ENCODE results near the gene NDE1.

DNA sequence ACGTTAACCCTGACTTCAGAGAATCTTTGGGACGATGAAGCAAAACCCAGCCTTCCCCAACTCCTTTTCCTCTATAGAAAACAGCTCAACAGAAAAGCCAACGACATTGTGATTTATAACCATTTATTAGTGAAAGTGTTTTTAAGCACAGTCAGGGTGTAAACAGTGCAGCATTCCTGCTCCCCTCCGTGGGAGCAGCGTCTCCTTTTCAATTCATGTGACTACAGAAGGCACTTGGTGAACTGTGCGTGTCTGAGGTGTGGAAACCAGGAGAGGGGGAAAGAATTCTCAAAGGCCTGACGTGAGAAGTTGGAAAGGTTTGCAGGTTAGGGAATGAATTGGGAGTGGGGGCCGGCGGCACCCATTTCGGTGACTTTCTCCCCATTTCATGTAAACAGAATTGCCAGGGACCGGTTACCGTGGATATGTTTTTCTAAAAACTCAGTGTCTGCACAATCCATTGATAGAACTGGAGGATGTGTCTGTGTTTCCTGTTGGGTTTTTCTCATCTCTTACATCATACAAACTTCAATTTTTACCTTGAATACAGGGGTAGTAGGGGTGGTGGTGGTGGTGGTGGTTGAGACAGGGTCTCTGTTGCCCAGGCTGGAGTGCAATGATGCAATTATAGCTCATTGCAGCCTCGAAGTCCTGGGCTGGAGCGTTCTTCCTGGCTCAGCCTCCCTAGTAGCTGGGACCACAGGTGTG, 53.1 kb downstream of the NDE1 start:
- TF ChIP-seq, protein P1, sequence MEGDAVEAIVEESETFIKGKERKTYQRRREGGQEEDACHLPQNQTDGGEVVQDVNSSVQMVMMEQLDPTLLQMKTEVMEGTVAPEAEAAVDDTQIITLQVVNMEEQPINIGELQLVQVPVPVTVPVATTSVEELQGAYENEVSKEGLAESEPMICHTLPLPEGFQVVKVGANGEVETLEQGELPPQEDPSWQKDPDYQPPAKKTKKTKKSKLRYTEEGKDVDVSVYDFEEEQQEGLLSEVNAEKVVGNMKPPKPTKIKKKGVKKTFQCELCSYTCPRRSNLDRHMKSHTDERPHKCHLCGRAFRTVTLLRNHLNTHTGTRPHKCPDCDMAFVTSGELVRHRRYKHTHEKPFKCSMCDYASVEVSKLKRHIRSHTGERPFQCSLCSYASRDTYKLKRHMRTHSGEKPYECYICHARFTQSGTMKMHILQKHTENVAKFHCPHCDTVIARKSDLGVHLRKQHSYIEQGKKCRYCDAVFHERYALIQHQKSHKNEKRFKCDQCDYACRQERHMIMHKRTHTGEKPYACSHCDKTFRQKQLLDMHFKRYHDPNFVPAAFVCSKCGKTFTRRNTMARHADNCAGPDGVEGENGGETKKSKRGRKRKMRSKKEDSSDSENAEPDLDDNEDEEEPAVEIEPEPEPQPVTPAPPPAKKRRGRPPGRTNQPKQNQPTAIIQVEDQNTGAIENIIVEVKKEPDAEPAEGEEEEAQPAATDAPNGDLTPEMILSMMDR (IDR thresholded peaks at IDR 0.05), result no peak
- TF ChIP-seq POLR2A (IDR thresholded peaks at IDR 0.05), result no peak

Measured in stomach (tissue), 4 donors.